Mammary microvascular endothelial cell (primary cell): Measurements from ENCODE around the gene OR4E2. TPM values are rescaled to one million over a fixed set of nuclear protein-coding genes. Genes with fewer than 3 reads are reported as not detected.

Experiments used
- total RNA-seq: library from RNA; depleted of rRNA; stranded (reverse); fragments of >200 nt; gene quantifications from 2 replicates; pipeline ENCODE4 v1.2.3, GENCODE V29; 2015

The OR4E2 gene, protein sequence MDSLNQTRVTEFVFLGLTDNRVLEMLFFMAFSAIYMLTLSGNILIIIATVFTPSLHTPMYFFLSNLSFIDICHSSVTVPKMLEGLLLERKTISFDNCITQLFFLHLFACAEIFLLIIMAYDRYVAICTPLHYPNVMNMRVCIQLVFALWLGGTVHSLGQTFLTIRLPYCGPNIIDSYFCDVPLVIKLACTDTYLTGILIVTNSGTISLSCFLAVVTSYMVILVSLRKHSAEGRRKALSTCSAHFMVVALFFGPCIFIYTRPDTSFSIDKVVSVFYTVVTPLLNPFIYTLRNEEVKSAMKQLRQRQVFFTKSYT
- not detected in 2 replicates for total RNA-seq

DNA sequence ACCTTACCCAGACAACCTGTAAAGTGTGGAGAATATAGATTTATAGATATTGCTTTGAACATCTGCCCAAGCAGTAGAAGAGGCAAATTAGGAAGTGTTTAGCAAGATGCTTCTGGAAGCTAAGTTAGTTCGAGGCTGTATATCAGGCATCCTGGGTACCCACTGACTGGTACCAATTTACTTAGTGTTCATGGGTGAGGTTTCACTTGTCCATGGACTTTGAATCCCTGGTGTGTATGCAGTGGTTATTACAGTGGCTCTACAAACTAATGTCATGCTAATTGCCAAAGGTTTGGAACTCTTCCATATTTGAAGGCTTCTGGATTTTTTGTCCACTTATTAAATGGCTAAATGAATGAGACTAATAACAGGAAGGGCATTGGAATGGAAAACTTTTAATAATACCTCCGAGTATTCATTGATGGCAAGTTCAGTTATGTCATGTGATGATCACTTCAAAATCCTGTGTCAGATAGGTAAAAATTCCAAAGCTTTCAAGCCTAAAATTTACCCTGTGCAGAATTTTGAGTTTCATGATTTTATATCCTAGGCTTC, at the start of gene OR4E2:
Gene OR4E2, plus strand, starts transcription at position 505 of the 555 bp plus-strand sequence. CDS start 11,248 bp downstream, outside the sequence.

DNA sequence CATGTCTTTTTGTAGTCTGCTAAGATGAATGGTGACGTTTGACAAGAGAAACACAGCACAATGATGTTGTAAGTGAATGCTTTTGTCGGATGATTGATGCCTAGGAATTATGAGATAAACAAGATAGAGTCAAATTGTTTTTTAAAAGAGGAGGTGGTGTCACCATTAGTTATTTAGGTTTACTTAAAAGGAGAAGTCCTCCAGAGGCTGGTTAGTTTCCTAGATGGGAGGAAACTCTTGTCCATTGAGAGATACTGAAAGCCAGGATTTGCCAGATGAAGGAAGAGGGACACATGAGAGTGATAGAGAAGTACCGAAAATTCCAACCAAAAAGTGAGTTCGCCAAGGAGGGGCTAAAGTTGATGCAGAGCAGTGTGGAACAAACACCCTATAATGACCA, 18.8 kb upstream of the OR4E2 start, which contains the start of gene OR10G2:
Gene OR10G2, minus strand, starts transcription at position 101 of the 400 bp plus-strand sequence. Its CDS starts 98 bp downstream, at position 3.

DNA sequence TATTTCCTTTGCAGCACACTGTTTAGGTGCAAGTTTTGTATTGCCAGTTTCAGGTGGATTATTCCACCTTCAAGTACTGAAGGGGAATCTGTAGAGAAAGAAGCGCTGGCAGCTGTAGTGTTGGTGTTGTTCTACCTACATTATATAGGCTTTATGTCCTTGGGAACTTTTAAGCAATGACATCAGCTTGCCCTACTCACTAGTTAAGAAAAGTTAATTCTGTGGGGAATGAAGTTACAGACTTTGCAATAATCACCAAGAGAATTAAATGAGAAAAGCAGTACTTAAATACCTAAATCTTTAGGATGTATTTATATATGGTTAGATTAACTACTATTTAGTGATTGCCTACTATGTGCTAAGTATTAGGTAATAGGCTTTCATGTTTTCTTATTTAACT, 20.1 kb downstream of the OR4E2 start, which contains the start of gene OR4E1:
Gene OR4E1, minus strand, starts transcription at position 101 of the 400 bp plus-strand sequence. CDS start 2,883 bp downstream, outside the sequence.

Other genes starting within 250 kb of the OR4E2 start
- 34.9 and 38.7 TPM in 2 replicates for gene CHD8, start 197.7 kb upstream of the OR4E2 start, total RNA-seq
- 11.8 and 12.6 TPM in 2 replicates for gene RAB2B, start 176.9 kb upstream of the OR4E2 start, total RNA-seq
- gene TOX4, start 176.6 kb upstream of the OR4E2 start, total RNA-seq, result 30.4 and 36.6 TPM in 2 replicates
- gene METTL3, start 142.5 kb upstream of the OR4E2 start, total RNA-seq, result 51.6 and 53.6 TPM in 2 replicates
- 0.20 TPM in 2 replicates for gene SALL2, start 127.5 kb upstream of the OR4E2 start, total RNA-seq
- gene OR10G3, start 73.8 kb upstream of the OR4E2 start, total RNA-seq, result not detected in 2 replicates
- not detected in 2 replicates for gene OR10G2, start 18.9 kb upstream of the OR4E2 start, total RNA-seq
- gene OR4E1, start 20.0 kb downstream of the OR4E2 start, total RNA-seq, result not detected in 2 replicates